Smooth muscle cell (in vitro differentiated cells): ENCODE results near the gene VEGFB. TPM values are rescaled to one million over a fixed set of nuclear protein-coding genes. Genes with fewer than 3 reads are reported as not detected.

Experiments
- DNase-seq: peaks from one replicate; lab custom pipeline; 2025; ENCODE audit not compliant: unreplicated experiment; lab: John Stamatoyannopoulos, UW
- H2AFZ ChIP-seq: fragments of 200-600 bp; sonication (generic); 2 replicates; pipeline ENCODE4 v1.6.0; 2016; ENCODE audit warnings: antibody characterized with exemption, low read depth, mild to moderate bottlenecking
- H3F3A ChIP-seq: fragments of 200-600 bp; sonication (generic); 2 replicates; pipeline ENCODE4 v1.6.0; 2017; ENCODE audit warnings: antibody characterized with exemption, low read depth
- H3K27ac ChIP-seq: fragments of 200-600 bp; sonication (generic); 2 replicates; pipeline ENCODE4 v1.5.1; 2016; ENCODE audit warnings: low read depth, mild to moderate bottlenecking
- H3K27me3 ChIP-seq: fragments of 200-600 bp; sonication (generic); 2 replicates; pipeline ENCODE4 v1.6.1; 2016; ENCODE audit warnings: low read depth, mild to moderate bottlenecking
- H3K36me3 ChIP-seq: fragments of 200-600 bp; sonication (generic); 2 replicates; pipeline ENCODE4 v1.5.1; 2016; ENCODE audit warnings: low read depth
- H3K4me1 ChIP-seq: fragments of 200-600 bp; sonication (generic); 2 replicates; pipeline ENCODE4 v1.5.1; 2016; ENCODE audit warnings: low read depth
- H3K4me2 ChIP-seq: fragments of 200-600 bp; sonication (generic); 2 replicates; pipeline ENCODE4 v1.6.0; 2016; ENCODE audit warnings: mild to moderate bottlenecking
- H3K4me3 ChIP-seq: fragments of 200-600 bp; sonication (generic); 2 replicates; pipeline ENCODE4 v1.5.1; 2016; ENCODE audit warnings: mild to moderate bottlenecking
- H3K79me2 ChIP-seq: fragments of 200-600 bp; sonication (generic); 2 replicates; pipeline ENCODE4 v1.6.0; 2016; ENCODE audit warnings: low read depth, mild to moderate bottlenecking
- H3K9ac ChIP-seq: fragments of 200-600 bp; sonication (generic); 2 replicates; pipeline ENCODE4 v1.6.0; 2016; ENCODE audit warnings: low read depth
- H3K9me3 ChIP-seq: fragments of 200-600 bp; sonication (generic); replicated peaks from 2 replicates; pipeline ENCODE4 v1.5.1; 2016; ENCODE audit warnings: low read depth
- H4K20me1 ChIP-seq: fragments of 200-600 bp; sonication (generic); 2 replicates; pipeline ENCODE4 v1.6.0; 2016; ENCODE audit warnings: low read depth
- CTCF ChIP-seq: fragments of 200-600 bp; sonication (generic); IDR thresholded peaks from 2 replicates; pipeline ENCODE4 v1.5.1; 2017; ENCODE audit warnings: borderline replicate concordance, mild to moderate bottlenecking, antibody characterized with exemption; ENCODE audit not compliant: insufficient read depth, poor library complexity, severe bottlenecking
- WGBS: methylation state at CpG from one replicate; pipeline ENCODE4 v1.1.7; 2016; ENCODE audit warnings: low lambda C conversion rate; 5-methylcytosine and 5-hydroxymethylcytosine counted together
- polyA plus RNA-seq: library from polyadenylated mRNA; unstranded; fragments of >200 nt; fragmentation: Nextera tagmentation; extraction: Ambion mirVana; gene quantifications from 2 replicates; pipeline ENCODE4 v1.2.1, GENCODE V29; 2016
- total RNA-seq: library from RNA; depleted of rRNA; stranded (reverse); fragments of >200 nt; gene quantifications from 2 replicates; pipeline ENCODE4 v1.2.3, GENCODE V29; 2014

Gene VEGFB
- total and polyA plus RNA-seq, 2 experiments from 2014 or later, result 27.9 to 96.5 TPM

GRCh38 chr11:64254326-64254725, 19.9 kb downstream of the VEGFB start:
- no peak overlapping the region for H3K4me3 ChIP-seq
- peaks cover 30% of the 10 kb centered on the region for H4K20me1 ChIP-seq
- H3F3A ChIP-seq, result no peaks in the 10 kb centered on the region
- H3K36me3 ChIP-seq, result no peaks in the 10 kb centered on the region
- H3K4me1 ChIP-seq, result peaks cover 11% of the 10 kb centered on the region
- H3K27ac ChIP-seq, result no peak overlapping the region
- no peak overlapping the region for H3K9ac ChIP-seq
- H3K27me3 ChIP-seq, result no peaks in the 10 kb centered on the region
- H3K4me2 ChIP-seq, result no peak overlapping the region
- no peak overlapping the region for H2AFZ ChIP-seq
- DNase-seq, result no peak
- over 99% methylated on average over 7 of the region's 7 CpGs for WGBS
- no peaks in the 10 kb centered on the region for H3K9me3 ChIP-seq
- H3K79me2 ChIP-seq, result peaks cover 8% of the 10 kb centered on the region
- TF ChIP-seq CTCF, result no peak

- Histone ChIP-seq H3K79me2 (peaks cover 8% of the 10 kb centered on the region), H3K4me1 (peaks cover 4% of the 10 kb centered on the region), H3K9me3 (no peaks in the 10 kb centered on the region), H3F3A (no peaks in the 10 kb centered on the region), H3K4me2 (no peak overlapping the region), H3K36me3 (no peaks in the 10 kb centered on the region), H3K27me3 (no peaks in the 10 kb centered on the region), H3K27ac (no peak overlapping the region), H3K9ac (no peak overlapping the region), H3K4me3 (no peak overlapping the region), H4K20me1 (peaks cover 30% of the 10 kb centered on the region), H2AFZ (no peak overlapping the region)
- TF ChIP-seq CTCF, result no peak
- no peak for DNase-seq
- 97% methylated on average over 30 of the region's 35 CpGs for WGBS
Observed at GRCh38 chr11:64255135-64256128, 21.0 kb downstream of the VEGFB start.

- 96% methylated on average over 15 of the region's 15 CpGs for WGBS
- no peak for DNase-seq
- H3K4me2 ChIP-seq, result no peak overlapping the region
Observed at GRCh38 chr11:64256300-64256699, 21.9 kb downstream of the VEGFB start.

More at GRCh38 chr11:64256300-64256699, 21.9 kb downstream of the VEGFB start:
- TF ChIP-seq CTCF, result no peak
- Histone ChIP-seq H3K4me3 (no peak overlapping the region), H3K36me3 (no peaks in the 10 kb centered on the region), H3K79me2 (peaks cover 8% of the 10 kb centered on the region), H2AFZ (no peak overlapping the region), H3K4me1 (no peaks in the 10 kb centered on the region), H3K9ac (no peak overlapping the region), H3K27ac (no peak overlapping the region), H3K9me3 (no peaks in the 10 kb centered on the region), H3F3A (no peaks in the 10 kb centered on the region), H3K27me3 (no peaks in the 10 kb centered on the region), H4K20me1 (peaks cover 30% of the 10 kb centered on the region)
